Activated B cell treated with CpG ODN at 0.5 μM for 24 hours (primary cell): Measurements from ENCODE around the gene HDDC3. TPM values are rescaled to one million over a fixed set of nuclear protein-coding genes. Genes with fewer than 3 reads are reported as not detected.

ENCODE experiments used
- ATAC-seq: fragments of 200-7000 bp; cut with Tn5 transposase; one replicate; pipeline ENCODE4 v1.10.0; 2021; ENCODE audit warnings: low read depth, mild to moderate bottlenecking, moderate library complexity
- CTCF ChIA-PET: fragments of 350-600 bp; sonication (Branson Sonifier 250); formaldehyde crosslinking; loops from one replicate; lab custom pipeline; 2021; ENCODE audit warnings: antibody characterized with exemption; lab: Charles Lee
- POLR2A ChIA-PET: fragments of 350-600 bp; sonication (Branson Sonifier 250); formaldehyde crosslinking; loops from one replicate; lab custom pipeline; 2021; ENCODE audit warnings: antibody characterized with exemption; lab: Charles Lee
- DNase-seq: peaks from one replicate; pipeline ENCODE4 v3.0.0; 2022
- H3K27ac Mint-ChIP-seq: one replicate; pipeline ENCODE4 v1.8.0; 2020; ENCODE audit warnings: mixed read lengths
- H3K27me3 Mint-ChIP-seq: one replicate; pipeline ENCODE4 v1.8.0; 2021; ENCODE audit warnings: mixed read lengths
- H3K36me3 Mint-ChIP-seq: one replicate; pipeline ENCODE4 v1.8.0; 2021; ENCODE audit warnings: low read depth, mixed read lengths
- H3K4me1 Mint-ChIP-seq: one replicate; pipeline ENCODE4 v1.8.0; 2021; ENCODE audit warnings: mixed read lengths
- H3K4me3 Mint-ChIP-seq: one replicate; pipeline ENCODE4 v1.8.0; 2020; ENCODE audit warnings: mild to moderate bottlenecking, mixed read lengths
- H3K9me3 Mint-ChIP-seq: one replicate; pipeline ENCODE4 v1.8.0; 2020; ENCODE audit warnings: mixed read lengths
- CTCF ChIP-seq: fragments of 200-600 bp; IDR thresholded peaks from one replicate; pipeline ENCODE4 v1.8.0; 2022; ENCODE audit warnings: antibody characterized with exemption, mild to moderate bottlenecking
- intact Hi-C: fragments of 100-400 bp; cut with micrococcal nuclease; formaldehyde crosslinking; loops from one replicate; pipeline ENCODE4 v1.15.1; 2024
- total RNA-seq: library from RNA; stranded (reverse); gene quantifications from 2 replicates; pipeline ENCODE4 v1.2.3, GENCODE V29; 2022

The HDDC3 gene
- total RNA-seq, 1 donor from 2014 or later: 19.0 TPM

GRCh38 chr15:90907838-90908507 is 24.4 kb downstream of the HDDC3 start:
- Mint-ChIP-seq H3K27ac (no peak overlapping the region), H3K4me3 (no peak overlapping the region), H3K27me3 (no peaks in the 10 kb centered on the region), H3K9me3 (no peaks in the 10 kb centered on the region), H3K4me1 (peaks cover 9% of the 10 kb centered on the region), H3K36me3 (peaks cover 76% of the 10 kb centered on the region)
- intact Hi-C loops: no loop called here
- no peak for TF ChIP-seq CTCF
- CTCF ChIA-PET: interaction anchor here (1.0 kb wide), 1 partner anchor 260 kb away, joined by 3 read pairs; no protein-coding TSS in a partner anchor
- ATAC-seq: no peak
- POLR2A ChIA-PET: interaction anchor here (0.7 to 12.7 kb wide), 3 partner anchors 7 to 26 kb away, joined by 3 to 213 read pairs (median 5); partner anchors contain the start of genes HDDC3 and UNC45A
- no peak for DNase-seq

- H3K4me3 Mint-ChIP-seq: no peak overlapping the region
- CTCF ChIA-PET: interaction anchor here (1.0 kb wide), 1 partner anchor 259 kb away, joined by 3 read pairs; no protein-coding TSS in a partner anchor
- peaks cover 68% of the 10 kb centered on the region for H3K36me3 Mint-ChIP-seq
- no peaks in the 10 kb centered on the region for H3K27me3 Mint-ChIP-seq
- no peaks in the 10 kb centered on the region for H3K9me3 Mint-ChIP-seq
- no peak for TF ChIP-seq CTCF
- no peak overlapping the region for H3K27ac Mint-ChIP-seq
- ATAC-seq: no peak
- H3K4me1 Mint-ChIP-seq: peaks cover 10% of the 10 kb centered on the region
- POLR2A ChIA-PET: interaction anchor here (12.7 kb wide), 1 partner anchor 25 kb away, joined by 213 read pairs; the partner anchor contains the start of genes HDDC3 and UNC45A
- no peak for DNase-seq
- intact Hi-C loops: no loop called here
These were observed 25.2 kb downstream of the HDDC3 start for GRCh38 chr15:90907051-90907660.

- intact Hi-C loops: no loop called here
- POLR2A ChIA-PET: interaction anchor here (12.7 kb wide), 1 partner anchor 26 kb away, joined by 213 read pairs; the partner anchor contains the start of genes HDDC3 and UNC45A
- no peak for TF ChIP-seq CTCF
- peaks cover 61% of the 10 kb centered on the region for H3K36me3 Mint-ChIP-seq
- H3K4me3 Mint-ChIP-seq: no peak overlapping the region
- no peaks in the 10 kb centered on the region for H3K27me3 Mint-ChIP-seq
- no peaks in the 10 kb centered on the region for H3K9me3 Mint-ChIP-seq
- CTCF ChIA-PET: interaction anchor here (12.5 kb wide), 1 partner anchor 27 kb away, joined by 193 read pairs; the partner anchor contains the start of genes HDDC3 and UNC45A
- H3K4me1 Mint-ChIP-seq: peaks cover 18% of the 10 kb centered on the region
- no peak overlapping the region for H3K27ac Mint-ChIP-seq
- no peak for ATAC-seq
- no peak for DNase-seq
These were observed 26.0 kb downstream of the HDDC3 start for GRCh38 chr15:90906181-90906849.

GRCh38 chr15:90905306-90906180 is 26.8 kb downstream of the HDDC3 start:
- H3K4me1 Mint-ChIP-seq: peaks cover 21% of the 10 kb centered on the region
- no peak for DNase-seq

More at GRCh38 chr15:90905306-90906180, 26.8 kb downstream of the HDDC3 start:
- no peak for ATAC-seq
- Mint-ChIP-seq H3K9me3 (no peaks in the 10 kb centered on the region), H3K36me3 (peaks cover 53% of the 10 kb centered on the region), H3K27me3 (no peaks in the 10 kb centered on the region), H3K4me3 (no peak overlapping the region), H3K27ac (no peak overlapping the region)
- POLR2A ChIA-PET: interaction anchor here (0.6 to 12.7 kb wide), 2 partner anchors 27 to 746 kb away, joined by 5 to 213 read pairs; partner anchors contain the start of genes HDDC3 and UNC45A
- CTCF ChIA-PET: interaction anchor here (12.5 kb wide), 1 partner anchor 28 kb away, joined by 193 read pairs; the partner anchor contains the start of genes HDDC3 and UNC45A
- TF ChIP-seq CTCF: no peak
- intact Hi-C loops: no loop called here
